SK-N-SH treated with all-trans-retinoic acid at 6 μM for 48 hours (cell line): ENCODE measurements around the gene TRIM33.

Source experiments
- CREB5 ChIP-seq: fragments of 250-450 bp; sonication (Bioruptor Pico); IDR thresholded peaks from 2 replicates; pipeline ENCODE4 v1.5.1; 2020; ENCODE audit warnings: low read depth, mild to moderate bottlenecking, moderate library complexity
- ESRRG ChIP-seq: fragments of 250-450 bp; sonication (Bioruptor Pico); IDR thresholded peaks from 2 replicates; pipeline ENCODE4 v1.6.1; 2021; ENCODE audit warnings: mild to moderate bottlenecking
- ISL1 ChIP-seq: fragments of 250-450 bp; sonication (Bioruptor Pico); IDR thresholded peaks from 2 replicates; pipeline ENCODE4 v2.1.2; 2022; ENCODE audit warnings: mild to moderate bottlenecking, moderate library complexity
- OSR1 ChIP-seq: fragments of 250-450 bp; sonication (Bioruptor Pico); IDR thresholded peaks from 2 replicates; pipeline ENCODE4 v1.8.0; 2022; ENCODE audit warnings: moderate library complexity, mild to moderate bottlenecking, inconsistent platforms
- PATZ1 ChIP-seq: fragments of 250-450 bp; sonication (Bioruptor Pico); IDR thresholded peaks from 2 replicates; pipeline ENCODE4 v1.8.0; 2020; ENCODE audit warnings: mild to moderate bottlenecking, moderate library complexity, borderline replicate concordance
- PPARA ChIP-seq: fragments of 250-450 bp; sonication (Bioruptor Pico); IDR thresholded peaks from 2 replicates; pipeline ENCODE4 v1.5.0; 2020; ENCODE audit warnings: mild to moderate bottlenecking, borderline replicate concordance
- RARB ChIP-seq: fragments of 250-450 bp; sonication (Bioruptor Pico); IDR thresholded peaks from 2 replicates; pipeline ENCODE4 v1.8.0; 2021; ENCODE audit warnings: mild to moderate bottlenecking, moderate library complexity
- TCF4 ChIP-seq: fragments of 250-450 bp; sonication (Bioruptor Pico); IDR thresholded peaks from 2 replicates; pipeline ENCODE4 v1.8.0; 2021; ENCODE audit warnings: mild to moderate bottlenecking, moderate library complexity, borderline replicate concordance
- ZC3H10 ChIP-seq: fragments of 250-450 bp; sonication (Bioruptor Pico); IDR thresholded peaks from 2 replicates; pipeline ENCODE4 v1.5.1; 2021; ENCODE audit warnings: mild to moderate bottlenecking, moderate library complexity

- no peak for TF ChIP-seq PPARA (CRISPR knock-in tag)
- no peak for TF ChIP-seq RARB (CRISPR knock-in tag)
- no peak for TF ChIP-seq ESRRG (CRISPR knock-in tag)
- no peak for TF ChIP-seq CREB5 (CRISPR knock-in tag)
- TF ChIP-seq TCF4 (CRISPR knock-in tag): no peak
- TF ChIP-seq ISL1 (CRISPR knock-in tag): no peak
- TF ChIP-seq OSR1 (CRISPR knock-in tag): no peak
- no peak for TF ChIP-seq PATZ1 (CRISPR knock-in tag)
- TF ChIP-seq ZC3H10 (CRISPR knock-in tag): no peak
These were observed 163.4 kb downstream of the TRIM33 start for GRCh38 chr1:114347431-114348209.
